ENCODE data around the gene CCSER1. TPM values are rescaled to one million over a fixed set of nuclear protein-coding genes. Genes with fewer than 3 reads are reported as not detected.
A peak's percentile ranks its signal among the peaks of the same experiment; 100 is the strongest.
"Not testable (repeated sequence)": the region's sequence is repeated elsewhere in the genome, so short reads cannot be mapped to it uniquely, and the experiment has no call there.

The CCSER1 gene
- total and polyA plus RNA-seq, 2 experiments from 2014 or later: 2.9 to 3.4 TPM

- peak; percentile 81 for DNase-seq (ENCODE audit: low spot score)
These were observed 1141.3 kb downstream of the CCSER1 start for GRCh38 chr4:91268481-91268880.

GRCh38 chr4:91268913-91269312, 1141.7 kb downstream of the CCSER1 start:
- H3K36me3 Mint-ChIP-seq (ENCODE audit: low read depth): peaks cover 28% of the 10 kb centered on the region
- H4K20me1 ChIP-seq (replicated peaks; ENCODE audit: insufficient read depth): no peaks in the 10 kb centered on the region
- H3F3A ChIP-seq (replicated peaks; ENCODE audit: low read depth): no peaks in the 10 kb centered on the region
- no peak overlapping the region for H3K4me3 ChIP-seq
- no peaks in the 10 kb centered on the region for H3K36me3 ChIP-seq (ENCODE audit: insufficient read depth)
- peak overlapping the region; percentile 58 for H3K4me2 ChIP-seq
- H3K79me2 ChIP-seq (replicated peaks; ENCODE audit: insufficient read depth): no peaks in the 10 kb centered on the region
- H3K4me1 ChIP-seq (ENCODE audit: insufficient read depth): peaks cover 33% of the 10 kb centered on the region
- no peak overlapping the region for H2AFZ ChIP-seq
- H3K27me3 ChIP-seq (ENCODE audit: insufficient read depth): no peaks in the 10 kb centered on the region
- H3K27ac ChIP-seq (ENCODE audit: low read depth): peak overlapping the region; percentile 78
- H3K4me1 Mint-ChIP-seq: peaks cover 33% of the 10 kb centered on the region; the same call in 2 of the 3 replicates
- H3K9me2 ChIP-seq (ENCODE audit: insufficient read depth): no peaks in the 10 kb centered on the region
- H3K9me3 Mint-ChIP-seq: peaks cover 19% of the 10 kb centered on the region
- peak overlapping the region; percentile 96 for H3K27ac Mint-ChIP-seq
- H3K4me3 Mint-ChIP-seq: no peak overlapping the region
- H3K27me3 Mint-ChIP-seq (ENCODE audit: insufficient read depth, low read depth, poor library complexity): peaks cover 3% of the 10 kb centered on the region
- ATAC-seq (no peak; the same call in 2 of the 3 replicates), DNase-seq (ENCODE audit: low spot score) (no peak)
- TF ChIP-seq, protein P1, sequence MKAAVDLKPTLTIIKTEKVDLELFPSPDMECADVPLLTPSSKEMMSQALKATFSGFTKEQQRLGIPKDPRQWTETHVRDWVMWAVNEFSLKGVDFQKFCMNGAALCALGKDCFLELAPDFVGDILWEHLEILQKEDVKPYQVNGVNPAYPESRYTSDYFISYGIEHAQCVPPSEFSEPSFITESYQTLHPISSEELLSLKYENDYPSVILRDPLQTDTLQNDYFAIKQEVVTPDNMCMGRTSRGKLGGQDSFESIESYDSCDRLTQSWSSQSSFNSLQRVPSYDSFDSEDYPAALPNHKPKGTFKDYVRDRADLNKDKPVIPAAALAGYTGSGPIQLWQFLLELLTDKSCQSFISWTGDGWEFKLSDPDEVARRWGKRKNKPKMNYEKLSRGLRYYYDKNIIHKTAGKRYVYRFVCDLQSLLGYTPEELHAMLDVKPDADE (IDR thresholded peaks at IDR 0.05): no peak
- TF ChIP-seq CREB1 (CRISPR knock-in tag; IDR thresholded peaks at IDR 0.05; ENCODE audit: low read depth) (no peak), POLR2AphosphoS5 (IDR thresholded peaks at IDR 0.05; ENCODE audit: low read depth) (no peak), CTCF (conservative IDR thresholded peaks at IDR 0.05; ENCODE audit: low read depth in 2 of 2) (no peak), EZH2phosphoT487 (IDR thresholded peaks at IDR 0.05; ENCODE audit: unreplicated experiment) (no peak), ZNF114 (CRISPR knock-in tag; IDR thresholded peaks at IDR 0.05) (no peak), NANOG (IDR thresholded peaks at IDR 0.05; ENCODE audit: borderline replicate concordance) (no peak), STAT1 (IDR thresholded peaks at IDR 0.05; ENCODE audit: unreplicated experiment) (no peak), REST (IDR thresholded peaks at IDR 0.05; ENCODE audit: unreplicated experiment) (no peak)

More at GRCh38 chr4:91268481-91268880, 1141.3 kb downstream of the CCSER1 start:
- H4K20me1 ChIP-seq (replicated peaks; ENCODE audit: insufficient read depth); H3K4me3 Mint-ChIP-seq; H3K4me3 ChIP-seq; H3K9me2 ChIP-seq (ENCODE audit: insufficient read depth); H3K27me3 ChIP-seq (ENCODE audit: insufficient read depth); H3F3A ChIP-seq (replicated peaks; ENCODE audit: low read depth); H3K4me2 ChIP-seq; H3K36me3 ChIP-seq (ENCODE audit: insufficient read depth); H2AFZ ChIP-seq; H3K27me3 Mint-ChIP-seq (ENCODE audit: insufficient read depth, low read depth, poor library complexity); H3K79me2 ChIP-seq (replicated peaks; ENCODE audit: insufficient read depth): not testable (repeated sequence)
- peaks cover 17% of the 10 kb centered on the region for H3K9me3 Mint-ChIP-seq
- Histone ChIP-seq H3K4me1 (ENCODE audit: insufficient read depth) (peaks cover 33% of the 10 kb centered on the region), H3K27ac (ENCODE audit: low read depth) (peak overlapping the region; percentile 67)
- ATAC-seq: peak; percentile 53
- peaks cover 27% of the 10 kb centered on the region for H3K36me3 Mint-ChIP-seq (ENCODE audit: low read depth)
- H3K27ac Mint-ChIP-seq: peak overlapping the region; percentile 96
- peaks cover 33% of the 10 kb centered on the region; the same call in 2 of the 3 replicates for H3K4me1 Mint-ChIP-seq
